Measurements from ENCODE around the gene ATPAF2. TPM values are rescaled to one million over a fixed set of nuclear protein-coding genes. Genes with fewer than 3 reads are reported as not detected.

ATPAF2 gene
- total and polyA plus RNA-seq, 7 donors: 16.5 to 39.7 (median 26.7) TPM

DNA sequence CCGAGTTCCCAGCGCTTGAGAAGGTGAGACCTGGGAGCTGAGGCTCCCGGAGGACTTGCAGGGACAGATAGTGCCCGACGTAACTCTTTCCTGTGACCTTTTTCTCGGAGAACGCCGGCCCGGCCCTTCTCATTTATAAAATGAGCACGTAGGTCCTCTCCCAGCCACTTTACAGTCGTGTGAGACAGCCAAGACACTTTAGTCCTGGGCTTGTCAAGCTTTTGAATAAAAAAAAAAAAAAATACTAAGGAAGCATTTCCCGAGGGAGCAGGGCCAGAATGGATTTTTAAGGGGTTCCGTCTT, 66.1 kb downstream of the ATPAF2 start:
- no peaks in the 10 kb centered on the region for H3K36me3 ChIP-seq (ENCODE audit: insufficient read depth in 1 of 2, low read depth in 1 of 2)
- intact Hi-C loops (cut with DNase I): loop anchor here in 1 of 2 donors (5.0 kb wide), 1 partner anchor 59 kb away; no protein-coding TSS in a partner anchor
- H3K4me3 ChIP-seq: peak overlapping the region; percentile 68
- peak overlapping the region; percentile 54 for H3K27ac ChIP-seq
- 2 to 3% (median 2%) methylated on average over 13 of the region's 13 CpGs for WGBS, 3 donors
- H3K9me3 ChIP-seq: no peaks in the 10 kb centered on the region
- no peaks in the 10 kb centered on the region for H3K27me3 ChIP-seq (ENCODE audit: insufficient read depth in 3 of 3, low read length in 2 of 3)
- ATAC-seq: no peak
- no peak for DNase-seq
- TF ChIP-seq, protein P1, sequence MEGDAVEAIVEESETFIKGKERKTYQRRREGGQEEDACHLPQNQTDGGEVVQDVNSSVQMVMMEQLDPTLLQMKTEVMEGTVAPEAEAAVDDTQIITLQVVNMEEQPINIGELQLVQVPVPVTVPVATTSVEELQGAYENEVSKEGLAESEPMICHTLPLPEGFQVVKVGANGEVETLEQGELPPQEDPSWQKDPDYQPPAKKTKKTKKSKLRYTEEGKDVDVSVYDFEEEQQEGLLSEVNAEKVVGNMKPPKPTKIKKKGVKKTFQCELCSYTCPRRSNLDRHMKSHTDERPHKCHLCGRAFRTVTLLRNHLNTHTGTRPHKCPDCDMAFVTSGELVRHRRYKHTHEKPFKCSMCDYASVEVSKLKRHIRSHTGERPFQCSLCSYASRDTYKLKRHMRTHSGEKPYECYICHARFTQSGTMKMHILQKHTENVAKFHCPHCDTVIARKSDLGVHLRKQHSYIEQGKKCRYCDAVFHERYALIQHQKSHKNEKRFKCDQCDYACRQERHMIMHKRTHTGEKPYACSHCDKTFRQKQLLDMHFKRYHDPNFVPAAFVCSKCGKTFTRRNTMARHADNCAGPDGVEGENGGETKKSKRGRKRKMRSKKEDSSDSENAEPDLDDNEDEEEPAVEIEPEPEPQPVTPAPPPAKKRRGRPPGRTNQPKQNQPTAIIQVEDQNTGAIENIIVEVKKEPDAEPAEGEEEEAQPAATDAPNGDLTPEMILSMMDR (IDR thresholded peaks at IDR 0.05): no peak
- H3K4me1 ChIP-seq: peaks cover 26% of the 10 kb centered on the region

DNA sequence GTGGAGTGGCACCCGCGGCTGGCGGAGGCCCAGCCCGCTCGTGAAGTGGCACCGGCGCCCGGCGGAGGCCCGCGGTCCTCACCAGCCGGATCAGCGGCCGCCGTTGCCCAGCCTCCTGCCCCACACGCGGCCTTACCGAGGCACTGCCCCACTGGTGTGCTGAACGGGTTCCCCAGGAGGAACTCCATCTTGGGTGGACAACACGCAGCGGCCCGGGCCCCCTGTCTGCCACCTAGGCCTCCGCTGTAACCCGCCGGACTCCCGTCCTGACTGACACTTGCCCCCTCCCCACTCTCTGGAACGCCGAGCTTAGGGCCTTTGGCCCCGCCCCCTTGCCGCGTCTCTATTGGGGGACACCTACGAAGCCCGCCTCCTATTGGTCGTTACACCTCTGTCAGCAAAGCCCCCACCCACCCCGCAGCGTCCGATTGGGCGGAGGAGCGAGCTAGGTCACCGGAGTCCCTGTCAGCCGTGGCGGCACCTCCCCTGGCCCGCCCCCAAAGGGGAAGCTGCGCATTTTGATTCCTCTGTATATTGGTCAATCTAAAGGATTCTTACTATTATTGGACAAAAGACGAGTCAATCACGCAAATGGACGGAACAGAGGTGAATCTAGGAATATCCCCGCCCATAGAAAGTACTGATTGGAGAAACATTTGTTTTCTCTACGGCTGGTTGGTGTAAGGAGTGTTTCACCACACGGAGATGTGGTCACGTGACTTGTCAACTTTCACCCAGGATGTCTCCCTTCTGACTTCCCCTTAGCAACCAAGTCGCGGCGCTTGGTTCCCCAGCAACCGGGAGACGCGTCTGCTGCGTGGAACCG, 66.6 kb downstream of the ATPAF2 start, which contains the start of the genes DRC3 and TOM1L2:
TSS of gene DRC3 (plus strand) at position 737 of the 826 bp plus-strand sequence. CDS start 4,737 bp downstream, outside the sequence.
TSS of gene TOM1L2 (minus strand) at position 275 of the 826 bp plus-strand sequence. CDS start at position 188, 87 bp downstream.
- TF ChIP-seq, protein P1 (IDR thresholded peaks at IDR 0.05): no peak
- Histone ChIP-seq H3K9me3 (no peaks in the 10 kb centered on the region), H3K4me1 (peaks cover 26% of the 10 kb centered on the region), H3K4me3 (peak within 1 kb of the TSS; percentile 94), H3K36me3 (ENCODE audit: insufficient read depth in 1 of 2, low read depth in 1 of 2) (no peaks in the 10 kb centered on the region), H3K27me3 (ENCODE audit: insufficient read depth in 3 of 3, low read length in 2 of 3) (no peaks in the 10 kb centered on the region), H3K27ac (peak within 1 kb of the TSS; percentile 96)
- WGBS, 3 donors: 0% methylated on average over 51 to 59 of the region's 59 CpGs
- peak; percentile 96 to 98 (median 96) for ATAC-seq
- intact Hi-C loops (cut with DNase I): loop anchor here in 1 of 2 donors (5.0 kb wide), 1 partner anchor 60 kb away; no protein-coding TSS in a partner anchor
- DNase-seq: peak; percentile 100

DNA sequence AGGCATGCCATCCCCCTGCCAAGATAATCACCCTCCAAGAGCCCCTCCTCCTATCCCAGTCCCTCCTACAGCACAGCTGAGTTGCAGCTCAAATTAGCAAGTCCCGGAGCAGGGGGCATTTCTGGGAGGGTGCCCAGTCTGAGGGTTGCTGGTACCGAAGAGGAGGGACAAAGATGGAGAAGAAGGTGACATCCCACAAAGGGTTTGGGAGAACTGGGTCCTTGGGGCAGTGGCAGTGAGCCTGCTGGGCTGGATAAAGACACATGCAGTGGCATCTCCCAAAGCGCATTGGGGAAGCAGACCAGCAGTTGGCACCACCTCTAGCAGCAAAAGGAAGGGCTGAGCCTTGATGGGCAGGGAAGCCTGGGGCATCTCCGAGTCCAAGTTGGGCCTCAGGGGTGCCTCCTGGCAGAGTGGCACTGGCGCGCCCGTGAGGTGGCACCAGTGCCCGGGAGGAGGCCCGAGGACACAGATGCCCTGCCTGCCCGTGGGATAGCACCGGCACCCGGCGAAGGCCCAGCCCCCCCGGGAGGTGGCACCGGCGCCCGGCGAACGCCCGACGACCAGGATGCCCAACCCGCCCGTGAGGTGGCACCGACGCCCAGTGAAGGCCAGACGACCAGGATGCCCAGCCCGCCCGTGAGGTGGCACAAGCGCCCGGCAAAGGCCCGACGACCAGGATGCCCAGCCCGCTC, 67.4 kb downstream of the ATPAF2 start:
- Histone ChIP-seq H3K27me3 (ENCODE audit: insufficient read depth in 3 of 3, low read length in 2 of 3) (no peaks in the 10 kb centered on the region), H3K9me3 (no peaks in the 10 kb centered on the region), H3K27ac (peak overlapping the region; percentile 96), H3K4me3 (peak overlapping the region; percentile 94), H3K36me3 (ENCODE audit: insufficient read depth in 1 of 2, low read depth in 1 of 2) (no peaks in the 10 kb centered on the region), H3K4me1 (peaks cover 32% of the 10 kb centered on the region)
- intact Hi-C loops (cut with DNase I): loop anchor here (2.0 to 5.0 kb wide), 2 partner anchors 61 kb away; no protein-coding TSS in a partner anchor
- 0 to 3% (median 2%) methylated on average over 26 to 33 of the region's 33 CpGs for WGBS, 3 donors
- ATAC-seq: peak; percentile 19 to 43 (median 36)
- DNase-seq: peak in 1 of 2 donors; percentile 83
- TF ChIP-seq, protein P1 (IDR thresholded peaks at IDR 0.05): no peak

DNA sequence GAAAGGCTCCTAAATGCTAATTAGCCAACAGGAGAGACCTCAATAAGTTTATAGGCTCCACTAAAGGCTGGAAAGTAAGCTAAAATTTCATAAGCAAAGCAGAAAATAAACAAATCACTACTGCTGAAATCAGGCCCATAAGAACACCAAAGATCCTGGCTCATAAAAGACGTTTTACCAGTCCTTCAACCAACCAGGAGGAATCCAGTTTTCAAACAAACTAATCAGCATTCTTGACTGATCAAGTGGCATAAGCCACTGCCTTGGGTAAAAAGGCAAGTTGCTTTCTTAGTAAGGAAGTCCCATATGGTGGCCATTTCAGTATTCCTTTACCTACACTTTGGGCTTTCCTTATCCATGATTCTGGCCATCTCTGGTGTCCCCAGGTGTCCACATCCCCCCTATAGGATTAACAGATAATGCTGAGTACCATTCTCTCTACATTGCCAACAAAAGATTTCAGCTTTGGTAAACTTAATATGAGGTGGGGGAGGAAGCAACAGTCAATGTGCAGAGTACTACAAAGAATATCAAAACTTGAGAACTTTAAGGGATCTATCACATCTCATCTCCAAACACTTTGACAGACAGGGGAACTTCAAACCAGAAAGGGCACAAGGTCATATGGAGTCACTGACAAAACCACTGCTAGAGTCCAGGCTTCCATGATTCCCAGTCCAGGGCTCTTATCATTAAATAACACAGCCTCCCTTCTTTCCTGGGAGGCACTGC, 68.1 kb downstream of the ATPAF2 start:
- DNase-seq (no peak), ATAC-seq (no peak)
- Histone ChIP-seq H3K36me3 (ENCODE audit: insufficient read depth in 1 of 2, low read depth in 1 of 2) (no peaks in the 10 kb centered on the region), H3K4me1 (peaks cover 36% of the 10 kb centered on the region), H3K9me3 (no peaks in the 10 kb centered on the region), H3K27me3 (ENCODE audit: insufficient read depth in 3 of 3, low read length in 2 of 3) (no peaks in the 10 kb centered on the region), H3K4me3 (peak overlapping the region; percentile 94), H3K27ac (peak overlapping the region; percentile 96)
- 31 to 37% (median 33%) methylated on average over 1 of the region's 1 CpG for WGBS, 3 donors
- intact Hi-C loops (cut with DNase I): loop anchor here (2.0 to 5.0 kb wide), 2 partner anchors 61 to 62 kb away; no protein-coding TSS in a partner anchor
- TF ChIP-seq, protein P1 (IDR thresholded peaks at IDR 0.05): no peak

Other genes starting within 250 kb of the ATPAF2 start
- 10 to 100 TPM; 16.1 to 43.0 (median 31.1) TPM for gene SREBF1, start 202.2 kb downstream of the ATPAF2 start, total RNA-seq
- 10 to 100 TPM in 2 of 3 donors, 1 to 10 TPM in 1; 6.2 to 19.2 (median 17.7) TPM for gene SREBF1, start 202.2 kb downstream of the ATPAF2 start, polyA plus RNA-seq
- gene TOM1L2, start 66.8 kb downstream of the ATPAF2 start, total RNA-seq: 10 to 100 TPM; 72.0 to 89.8 (median 87.2) TPM
- gene TOM1L2, start 66.8 kb downstream of the ATPAF2 start, polyA plus RNA-seq: 10 to 100 TPM; 13.3 to 48.4 (median 27.6) TPM
- gene DRC3, start 66.3 kb downstream of the ATPAF2 start, total RNA-seq: 1 to 10 TPM in 1 of 4 donors, under 1 TPM in 3; 0.39 to 1.8 (median 0.73) TPM
- gene DRC3, start 66.3 kb downstream of the ATPAF2 start, polyA plus RNA-seq: 1 to 10 TPM in 1 of 3 donors, under 1 TPM in 2; 0.61 to 1.6 (median 0.69) TPM
- 10 to 100 TPM; 22.4 to 39.6 (median 38.5) TPM for gene GID4, start 240 bp upstream of the ATPAF2 start, total RNA-seq
- 10 to 100 TPM; 10.8 to 55.2 (median 20.0) TPM for gene GID4, start 240 bp upstream of the ATPAF2 start, polyA plus RNA-seq
- gene DRG2, start 48.8 kb upstream of the ATPAF2 start, total RNA-seq: 10 to 100 TPM; 23.7 to 33.5 (median 27.9) TPM
- gene DRG2, start 48.8 kb upstream of the ATPAF2 start, polyA plus RNA-seq: 10 to 100 TPM; 23.9 to 33.2 (median 30.6) TPM
- gene MYO15A, start 69.6 kb upstream of the ATPAF2 start, total RNA-seq: under 1 TPM; 0.15 to 0.76 (median 0.44) TPM
- under 1 TPM; 0.10 to 0.44 (median 0.17) TPM for gene MYO15A, start 69.6 kb upstream of the ATPAF2 start, polyA plus RNA-seq
- gene ALKBH5, start 144.7 kb upstream of the ATPAF2 start, total RNA-seq: 100 to 1,000 TPM; 202 to 219 (median 211) TPM
- gene ALKBH5, start 144.7 kb upstream of the ATPAF2 start, polyA plus RNA-seq: 100 to 1,000 TPM in 2 of 3 donors, 10 to 100 TPM in 1; 91.7 to 235 (median 111) TPM
- 1 to 10 TPM; 6.6 to 9.4 (median 8.5) TPM for gene LLGL1, start 186.5 kb upstream of the ATPAF2 start, total RNA-seq
- 1 to 10 TPM; 5.1 to 9.5 (median 6.2) TPM for gene LLGL1, start 186.5 kb upstream of the ATPAF2 start, polyA plus RNA-seq
- gene FLII, start 219.6 kb upstream of the ATPAF2 start, total RNA-seq: 100 to 1,000 TPM; 517 to 816 (median 599) TPM
- 100 to 1,000 TPM; 379 to 491 (median 476) TPM for gene FLII, start 219.6 kb upstream of the ATPAF2 start, polyA plus RNA-seq
- gene MIEF2, start 221.5 kb upstream of the ATPAF2 start, total RNA-seq: 10 to 100 TPM; 14.3 to 28.4 (median 22.0) TPM
- gene MIEF2, start 221.5 kb upstream of the ATPAF2 start, polyA plus RNA-seq: 10 to 100 TPM in 2 of 3 donors, 1 to 10 TPM in 1; 8.1 to 18.4 (median 11.6) TPM

All from psoas muscle (tissue), 8 donors.